Right atrium auricular region (tissue), 2 donors: Measurements from ENCODE around the gene KAZN. TPM values are rescaled to one million over a fixed set of nuclear protein-coding genes. Genes with fewer than 3 reads are reported as not detected.

Experiments
- DNase-seq: peaks from one replicate; pipeline ENCODE4 v3.0.0-alpha.2; 2019; ENCODE audit warnings: low spot score
- H3K27ac ChIP-seq, 2 donors: fragments of 200-600 bp; sonication (generic); 1 replicate in 1 of 2; 2 replicates in 1 of 2; pipeline ENCODE4 v1.5.1; 2016 to 2019
- H3K27me3 ChIP-seq, 2 donors: fragments of 200-600 bp; sonication (generic); one replicate each; pipeline versions ENCODE4 v1.5.1 to v1.6.0; 2017 to 2019
- H3K36me3 ChIP-seq: fragments of 200-600 bp; sonication (generic); one replicate; pipeline ENCODE4 v1.5.1; 2016
- H3K4me1 ChIP-seq, 2 donors: fragments of 200-600 bp; sonication (generic); one replicate each; pipeline versions ENCODE4 v1.5.1 to v1.6.0; 2017 to 2019
- H3K4me3 ChIP-seq, 2 donors: fragments of 200-600 bp; sonication (generic); 1 replicate in 1 of 2; 2 replicates in 1 of 2; pipeline ENCODE4 v1.5.1; 2017 to 2019; ENCODE audit warnings: mild to moderate bottlenecking in 1 of 2, moderate library complexity in 1 of 2
- H3K9me3 ChIP-seq, 2 donors: fragments of 200-600 bp; sonication (generic); one replicate each; pipeline ENCODE4 v1.5.1; 2019
- total RNA-seq, 2 donors: library from RNA; depleted of rRNA; stranded (reverse); fragments of >200 nt; gene quantifications; one replicate each; pipeline ENCODE4 v1.1.0, GENCODE V29; 2016
- TF ChIP-seq, protein P1 (sequence below), 2 donors: fragments of 200-600 bp; sonication (generic); IDR thresholded peaks; one replicate each; pipeline ENCODE4 v1.5.1; 2019; ENCODE audit warnings: antibody characterized with exemption in 2 of 2

The KAZN gene
- total RNA-seq, 2 donors from 2014 or later, result 3.9 to 6.8 TPM

DNA sequence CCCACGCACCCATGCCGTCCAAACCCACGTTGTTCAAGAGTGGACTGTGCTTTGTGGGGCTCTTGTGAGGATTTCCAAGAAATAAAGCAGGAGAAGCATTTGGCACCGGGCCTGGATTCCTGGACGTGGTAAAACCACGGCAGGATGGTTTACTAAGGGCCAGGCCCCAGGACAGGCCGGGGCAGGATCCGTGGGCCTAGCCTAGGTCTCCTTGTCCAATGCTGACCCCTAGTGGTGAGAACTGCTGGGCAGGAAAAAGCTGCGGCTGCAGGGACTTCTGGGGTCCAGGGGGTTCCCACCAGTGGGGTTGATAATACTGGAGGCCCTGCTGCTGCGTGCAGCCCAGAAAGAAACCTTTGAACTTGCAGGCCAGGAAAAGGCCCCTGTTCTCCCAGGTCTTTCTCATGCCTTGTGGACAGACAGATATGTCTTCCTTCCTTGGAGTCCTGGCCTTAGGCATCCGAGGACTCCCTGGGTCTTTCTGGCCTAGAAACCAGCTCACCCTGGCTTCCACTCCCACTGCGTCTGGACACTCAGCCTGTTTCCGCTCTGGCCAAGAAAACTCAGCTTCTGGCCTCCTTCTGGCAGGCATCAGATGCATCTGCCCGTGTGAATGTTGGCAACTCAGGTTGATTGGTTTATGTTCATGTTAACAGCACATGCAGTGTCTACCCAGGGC, 448.1 kb downstream of the KAZN start:
- Histone ChIP-seq H3K4me3 (no peak overlapping the region), H3K4me1 (no peaks in the 10 kb centered on the region), H3K27ac (no peak overlapping the region), H3K36me3 (no peaks in the 10 kb centered on the region), H3K9me3 (no peaks in the 10 kb centered on the region), H3K27me3 (no peaks in the 10 kb centered on the region)
- TF ChIP-seq, protein P1, sequence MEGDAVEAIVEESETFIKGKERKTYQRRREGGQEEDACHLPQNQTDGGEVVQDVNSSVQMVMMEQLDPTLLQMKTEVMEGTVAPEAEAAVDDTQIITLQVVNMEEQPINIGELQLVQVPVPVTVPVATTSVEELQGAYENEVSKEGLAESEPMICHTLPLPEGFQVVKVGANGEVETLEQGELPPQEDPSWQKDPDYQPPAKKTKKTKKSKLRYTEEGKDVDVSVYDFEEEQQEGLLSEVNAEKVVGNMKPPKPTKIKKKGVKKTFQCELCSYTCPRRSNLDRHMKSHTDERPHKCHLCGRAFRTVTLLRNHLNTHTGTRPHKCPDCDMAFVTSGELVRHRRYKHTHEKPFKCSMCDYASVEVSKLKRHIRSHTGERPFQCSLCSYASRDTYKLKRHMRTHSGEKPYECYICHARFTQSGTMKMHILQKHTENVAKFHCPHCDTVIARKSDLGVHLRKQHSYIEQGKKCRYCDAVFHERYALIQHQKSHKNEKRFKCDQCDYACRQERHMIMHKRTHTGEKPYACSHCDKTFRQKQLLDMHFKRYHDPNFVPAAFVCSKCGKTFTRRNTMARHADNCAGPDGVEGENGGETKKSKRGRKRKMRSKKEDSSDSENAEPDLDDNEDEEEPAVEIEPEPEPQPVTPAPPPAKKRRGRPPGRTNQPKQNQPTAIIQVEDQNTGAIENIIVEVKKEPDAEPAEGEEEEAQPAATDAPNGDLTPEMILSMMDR (IDR thresholded peaks at IDR 0.05), result peak; percentile 89 to 95
- peak; percentile 66 for DNase-seq

DNA sequence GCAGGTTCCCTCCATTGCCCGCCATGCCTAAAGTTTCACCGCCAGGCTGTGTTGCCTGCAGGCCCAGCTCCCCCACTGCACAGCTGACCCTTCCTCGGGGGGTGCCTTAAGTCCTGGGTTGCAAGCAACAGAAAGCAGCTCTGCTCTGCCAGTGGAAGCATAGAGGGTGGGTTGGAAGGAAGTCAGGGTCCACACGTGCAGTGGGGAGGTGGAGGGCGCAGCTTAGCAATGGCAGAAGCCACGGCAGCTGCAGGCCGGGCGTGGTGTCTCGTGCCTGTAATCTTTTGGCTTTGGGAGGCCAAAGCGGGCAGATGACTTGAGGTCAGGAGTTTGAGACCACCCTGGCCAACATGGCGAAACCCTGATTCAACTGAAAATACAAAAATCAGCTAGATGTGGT, 448.8 kb downstream of the KAZN start:
- Histone ChIP-seq H3K9me3 (no peaks in the 10 kb centered on the region), H3K4me3 (no peak overlapping the region), H3K36me3 (no peaks in the 10 kb centered on the region), H3K27ac (no peak overlapping the region), H3K27me3 (no peaks in the 10 kb centered on the region), H3K4me1 (no peaks in the 10 kb centered on the region)
- DNase-seq, result no peak
- TF ChIP-seq, protein P1 (IDR thresholded peaks at IDR 0.05), result no peak

DNA sequence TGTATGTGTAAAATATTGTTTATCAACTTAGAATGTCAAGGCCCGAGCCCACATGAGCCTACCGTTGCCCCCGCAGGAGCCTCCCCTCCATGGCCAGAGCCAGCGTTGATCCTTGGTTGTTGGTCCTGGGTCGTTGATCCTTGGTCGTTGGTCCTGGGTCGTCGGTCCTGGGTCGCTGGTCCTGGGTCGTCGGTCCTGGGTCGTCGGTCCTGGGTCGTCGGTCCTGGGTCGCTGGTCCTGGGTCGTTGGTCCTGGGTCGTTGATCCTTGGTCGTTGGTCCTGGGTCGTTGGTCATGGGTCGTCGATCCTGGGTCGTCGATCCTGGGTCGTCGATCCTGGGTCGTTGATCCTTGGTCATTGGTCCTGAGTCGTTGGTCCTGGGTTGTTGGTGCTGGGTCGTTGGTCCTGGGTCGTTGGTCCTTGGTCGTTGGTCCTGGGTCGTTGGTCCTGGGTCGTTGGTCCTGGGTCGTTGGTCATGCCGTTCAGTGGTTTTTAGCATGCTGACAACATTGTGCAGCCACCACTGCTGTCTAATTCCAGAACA, 450.0 kb downstream of the KAZN start:
- H3K9me3 ChIP-seq, result no peaks in the 10 kb centered on the region
- H3K27ac ChIP-seq, result no peak overlapping the region
- no peaks in the 10 kb centered on the region for H3K36me3 ChIP-seq
- no peak overlapping the region for H3K4me3 ChIP-seq
- TF ChIP-seq, protein P1 (IDR thresholded peaks at IDR 0.05), result no peak
- H3K27me3 ChIP-seq, result no peaks in the 10 kb centered on the region
- DNase-seq, result no peak
- H3K4me1 ChIP-seq, result no peaks in the 10 kb centered on the region

DNA sequence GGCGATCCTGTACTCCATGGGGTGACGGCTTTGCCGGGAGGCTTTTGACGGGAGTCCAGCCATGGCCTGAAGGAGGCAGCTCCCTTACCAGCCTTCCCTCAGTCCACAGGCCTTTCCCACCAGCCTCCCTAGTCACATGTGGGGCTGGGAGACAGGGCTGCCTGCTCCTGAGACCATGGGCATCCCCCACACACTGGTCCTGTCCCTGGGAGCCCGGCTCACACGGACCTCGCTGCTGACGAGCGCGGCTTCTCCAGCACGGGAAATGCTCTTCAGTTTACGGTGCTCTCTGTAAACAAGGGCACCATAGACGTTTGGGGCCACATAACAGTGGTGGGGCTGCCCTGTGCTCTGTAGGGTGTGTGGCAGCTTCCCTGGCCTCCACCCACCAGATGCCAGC, 450.6 kb downstream of the KAZN start:
- Histone ChIP-seq H3K4me1 (no peaks in the 10 kb centered on the region), H3K27me3 (no peaks in the 10 kb centered on the region), H3K4me3 (no peak overlapping the region), H3K36me3 (no peaks in the 10 kb centered on the region), H3K27ac (no peak overlapping the region), H3K9me3 (no peaks in the 10 kb centered on the region)
- DNase-seq, result no peak
- TF ChIP-seq, protein P1 (IDR thresholded peaks at IDR 0.05), result no peak

DNA sequence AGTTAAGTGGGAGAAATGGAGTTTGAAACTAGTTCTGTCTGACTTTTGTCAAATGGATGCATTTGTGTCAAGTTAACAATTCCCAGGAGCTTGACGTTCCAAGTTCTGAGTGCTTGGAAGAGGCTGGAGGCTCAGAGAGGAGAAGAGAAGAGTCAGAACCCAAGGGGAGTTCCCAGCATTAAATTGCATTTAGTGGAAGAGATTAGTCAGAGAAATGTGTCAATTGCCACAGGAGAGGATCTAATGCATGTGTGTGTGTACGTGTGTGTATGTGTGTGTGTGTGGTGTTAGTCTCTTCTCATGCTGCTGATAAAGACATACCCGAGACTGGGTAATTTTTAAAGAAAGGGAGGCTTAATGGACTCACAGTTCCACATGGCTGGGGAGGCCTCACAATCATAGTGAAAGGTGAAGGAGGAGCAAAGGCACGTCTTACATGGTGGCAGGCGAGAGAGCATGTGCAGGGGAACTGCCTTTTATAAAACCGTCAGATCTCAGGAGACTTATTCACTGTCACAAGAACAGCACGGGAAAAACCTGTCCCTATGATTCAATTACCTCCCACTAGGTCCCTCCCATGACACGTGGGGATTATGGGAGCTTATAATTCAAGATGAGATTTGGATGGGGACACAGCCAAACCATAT, 453.5 kb downstream of the KAZN start:
- H3K36me3 ChIP-seq, result no peaks in the 10 kb centered on the region
- H3K9me3 ChIP-seq, result no peaks in the 10 kb centered on the region
- no peaks in the 10 kb centered on the region for H3K4me1 ChIP-seq
- no peak overlapping the region for H3K27ac ChIP-seq
- no peaks in the 10 kb centered on the region for H3K27me3 ChIP-seq
- TF ChIP-seq, protein P1 (IDR thresholded peaks at IDR 0.05), result no peak
- no peak for DNase-seq
- no peak overlapping the region for H3K4me3 ChIP-seq
